ENCODE measurements around the gene OSBPL7. TPM values are rescaled to one million over a fixed set of nuclear protein-coding genes. Genes with fewer than 3 reads are reported as not detected.

OSBPL7 gene
- total and polyA plus RNA-seq, 2 of the 13 experiments (the other 11 are each of a cell fraction or from before 2014, with no cell fraction given): 4.7 to 6.6 TPM

DNA sequence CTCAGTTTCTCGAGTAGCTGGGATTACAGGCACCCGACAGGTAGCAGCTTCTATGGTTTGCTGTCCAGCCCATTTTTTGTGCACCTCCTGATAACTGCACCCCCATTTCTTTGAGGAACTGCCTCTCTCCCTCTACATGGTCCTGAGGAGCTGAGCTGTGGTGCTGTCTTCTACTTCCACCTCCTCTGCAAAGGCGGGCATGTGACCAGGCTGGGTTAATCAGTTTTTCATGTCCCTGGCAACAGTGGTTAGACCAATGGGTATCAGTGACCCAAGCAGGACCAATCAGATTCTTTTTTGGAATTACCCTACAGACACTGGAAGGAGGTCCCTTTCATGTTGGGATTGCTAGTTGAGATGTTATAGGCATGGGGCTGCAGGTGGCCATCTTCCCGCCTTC lies 47.3 kb downstream of the OSBPL7 start:
- H3K4me2 ChIP-seq (ENCODE audit: low read depth, low read length): no peak overlapping the region
- ChIA-PET CTCF (ENCODE audit: low intra/inter-chr PET ratio, low total read pairs) (no interaction called here), POLR2A (no interaction called here)
- no peaks in the 10 kb centered on the region for H3K36me3 ChIP-seq (replicated peaks in 1 of 2; ENCODE audit: control insufficient read depth in 1 of 2, insufficient read depth in 2 of 2, low read length in 2 of 2)
- 2% methylated on average over 4 of the region's 4 CpGs for WGBS (ENCODE audit: low lambda C conversion rate)
- peaks cover 4% of the 10 kb centered on the region; the same call in 1 of the 2 replicates for H4K20me1 ChIP-seq (ENCODE audit: insufficient read depth, low read length)
- TF ChIP-seq, protein P1, sequence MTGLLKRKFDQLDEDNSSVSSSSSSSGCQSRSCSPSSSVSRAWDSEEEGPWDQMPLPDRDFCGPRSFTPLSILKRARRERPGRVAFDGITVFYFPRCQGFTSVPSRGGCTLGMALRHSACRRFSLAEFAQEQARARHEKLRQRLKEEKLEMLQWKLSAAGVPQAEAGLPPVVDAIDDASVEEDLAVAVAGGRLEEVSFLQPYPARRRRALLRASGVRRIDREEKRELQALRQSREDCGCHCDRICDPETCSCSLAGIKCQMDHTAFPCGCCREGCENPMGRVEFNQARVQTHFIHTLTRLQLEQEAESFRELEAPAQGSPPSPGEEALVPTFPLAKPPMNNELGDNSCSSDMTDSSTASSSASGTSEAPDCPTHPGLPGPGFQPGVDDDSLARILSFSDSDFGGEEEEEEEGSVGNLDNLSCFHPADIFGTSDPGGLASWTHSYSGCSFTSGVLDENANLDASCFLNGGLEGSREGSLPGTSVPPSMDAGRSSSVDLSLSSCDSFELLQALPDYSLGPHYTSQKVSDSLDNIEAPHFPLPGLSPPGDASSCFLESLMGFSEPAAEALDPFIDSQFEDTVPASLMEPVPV (CRISPR knock-in tag; IDR thresholded peaks at IDR 0.05): no peak
- TF ChIP-seq, protein P2, sequence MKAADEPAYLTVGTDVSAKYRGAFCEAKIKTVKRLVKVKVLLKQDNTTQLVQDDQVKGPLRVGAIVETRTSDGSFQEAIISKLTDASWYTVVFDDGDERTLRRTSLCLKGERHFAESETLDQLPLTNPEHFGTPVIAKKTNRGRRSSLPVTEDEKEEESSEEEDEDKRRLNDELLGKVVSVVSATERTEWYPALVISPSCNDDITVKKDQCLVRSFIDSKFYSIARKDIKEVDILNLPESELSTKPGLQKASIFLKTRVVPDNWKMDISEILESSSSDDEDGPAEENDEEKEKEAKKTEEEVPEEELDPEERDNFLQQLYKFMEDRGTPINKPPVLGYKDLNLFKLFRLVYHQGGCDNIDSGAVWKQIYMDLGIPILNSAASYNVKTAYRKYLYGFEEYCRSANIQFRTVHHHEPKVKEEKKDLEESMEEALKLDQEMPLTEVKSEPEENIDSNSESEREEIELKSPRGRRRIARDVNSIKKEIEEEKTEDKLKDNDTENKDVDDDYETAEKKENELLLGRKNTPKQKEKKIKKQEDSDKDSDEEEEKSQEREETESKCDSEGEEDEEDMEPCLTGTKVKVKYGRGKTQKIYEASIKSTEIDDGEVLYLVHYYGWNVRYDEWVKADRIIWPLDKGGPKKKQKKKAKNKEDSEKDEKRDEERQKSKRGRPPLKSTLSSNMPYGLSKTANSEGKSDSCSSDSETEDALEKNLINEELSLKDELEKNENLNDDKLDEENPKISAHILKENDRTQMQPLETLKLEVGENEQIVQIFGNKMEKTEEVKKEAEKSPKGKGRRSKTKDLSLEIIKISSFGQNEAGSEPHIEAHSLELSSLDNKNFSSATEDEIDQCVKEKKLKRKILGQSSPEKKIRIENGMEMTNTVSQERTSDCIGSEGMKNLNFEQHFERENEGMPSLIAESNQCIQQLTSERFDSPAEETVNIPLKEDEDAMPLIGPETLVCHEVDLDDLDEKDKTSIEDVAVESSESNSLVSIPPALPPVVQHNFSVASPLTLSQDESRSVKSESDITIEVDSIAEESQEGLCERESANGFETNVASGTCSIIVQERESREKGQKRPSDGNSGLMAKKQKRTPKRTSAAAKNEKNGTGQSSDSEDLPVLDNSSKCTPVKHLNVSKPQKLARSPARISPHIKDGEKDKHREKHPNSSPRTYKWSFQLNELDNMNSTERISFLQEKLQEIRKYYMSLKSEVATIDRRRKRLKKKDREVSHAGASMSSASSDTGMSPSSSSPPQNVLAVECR (CRISPR knock-in tag; IDR thresholded peaks at IDR 0.05; ENCODE audit: borderline replicate concordance): no peak
- TF ChIP-seq AKAP8 (CRISPR knock-in tag; IDR thresholded peaks at IDR 0.05) (no peak), XBP1 (CRISPR knock-in tag; IDR thresholded peaks at IDR 0.05) (no peak), ZNF724P (CRISPR knock-in tag; IDR thresholded peaks at IDR 0.05; ENCODE audit: borderline replicate concordance) (no peak)
- H3K4me1 ChIP-seq (ENCODE audit: insufficient read depth, low read length): no peaks in the 10 kb centered on the region
- no peak for FAIRE-seq
- H3K27me3 ChIP-seq (ENCODE audit: control insufficient read depth in 1 of 2, insufficient read depth in 2 of 2, low read length in 2 of 2): peaks cover 0 to 34% of the 10 kb centered on the region in 2 experiments; a peak in 2 of 5 replicates
- in situ Hi-C loops (cut with HindIII; ENCODE audit: extremely low pct_ligation_motif_present, low pct_unique_long_range_greater_than_20kb): no loop called here
- intact Hi-C loops (cut with micrococcal nuclease; ENCODE audit: unreplicated experiment): no loop called here
- H3K9ac ChIP-seq (ENCODE audit: insufficient read depth, low read depth, low read length): no peak overlapping the region
- no peaks in the 10 kb centered on the region for H3K79me2 ChIP-seq (ENCODE audit: insufficient read depth, low read length)
- BruUV-seq (replicated peaks): no TSS peak
- H3K4me3 ChIP-seq (replicated peaks in 1 of 3; ENCODE audit: insufficient read depth in 1 of 3, low read depth in 2 of 3, low read length in 3 of 3): no peak overlapping the region
- no peak for ATAC-seq
- H3K9me3 ChIP-seq (ENCODE audit: low read length): no peaks in the 10 kb centered on the region
- DNase-seq (ENCODE audit: low spot score): no peak
- H3K27ac ChIP-seq (ENCODE audit: extremely low read length, insufficient read depth, low read length): no peak overlapping the region
- no peak overlapping the region for H2AFZ ChIP-seq (ENCODE audit: low read length)

Data from HepG2 (cell line).